Fibroblast of skin of right biceps (primary cell): ENCODE data around the gene BRSK2.
A peak's percentile ranks its signal among the peaks of the same experiment; 100 is the strongest.

Source experiments
- DNase-seq: peaks from one replicate; pipeline ENCODE4 v3.0.0-alpha.2; 2013

BRSK2 gene

DNA sequence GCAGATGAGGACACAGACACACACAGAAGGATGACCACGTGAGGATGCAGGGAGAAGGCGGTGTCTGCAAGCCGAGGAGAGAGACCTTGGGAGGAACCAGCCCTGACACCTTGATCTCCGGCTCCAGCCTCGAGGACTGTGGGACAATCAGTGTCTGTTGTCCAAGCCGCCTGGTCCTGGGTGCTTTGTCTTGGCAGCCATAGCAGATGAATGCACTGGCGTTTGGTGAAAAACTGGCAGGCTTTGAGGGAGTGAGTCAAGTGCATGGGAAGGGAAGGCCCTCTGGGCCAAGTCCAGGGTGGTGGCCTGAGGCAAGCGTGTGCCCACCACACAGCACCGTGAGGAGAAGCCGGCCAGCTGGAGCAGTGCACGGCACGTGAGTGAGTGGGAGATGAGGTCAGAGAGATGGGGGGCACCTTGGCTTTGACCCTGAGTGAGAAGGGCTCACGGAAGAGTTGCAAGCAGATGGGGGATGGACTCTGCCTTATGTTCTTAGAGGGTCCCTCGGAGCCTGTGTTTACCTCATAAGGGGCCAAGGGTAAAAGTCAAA, 12.4 kb upstream of the BRSK2 start:
- no peak for DNase-seq

DNA sequence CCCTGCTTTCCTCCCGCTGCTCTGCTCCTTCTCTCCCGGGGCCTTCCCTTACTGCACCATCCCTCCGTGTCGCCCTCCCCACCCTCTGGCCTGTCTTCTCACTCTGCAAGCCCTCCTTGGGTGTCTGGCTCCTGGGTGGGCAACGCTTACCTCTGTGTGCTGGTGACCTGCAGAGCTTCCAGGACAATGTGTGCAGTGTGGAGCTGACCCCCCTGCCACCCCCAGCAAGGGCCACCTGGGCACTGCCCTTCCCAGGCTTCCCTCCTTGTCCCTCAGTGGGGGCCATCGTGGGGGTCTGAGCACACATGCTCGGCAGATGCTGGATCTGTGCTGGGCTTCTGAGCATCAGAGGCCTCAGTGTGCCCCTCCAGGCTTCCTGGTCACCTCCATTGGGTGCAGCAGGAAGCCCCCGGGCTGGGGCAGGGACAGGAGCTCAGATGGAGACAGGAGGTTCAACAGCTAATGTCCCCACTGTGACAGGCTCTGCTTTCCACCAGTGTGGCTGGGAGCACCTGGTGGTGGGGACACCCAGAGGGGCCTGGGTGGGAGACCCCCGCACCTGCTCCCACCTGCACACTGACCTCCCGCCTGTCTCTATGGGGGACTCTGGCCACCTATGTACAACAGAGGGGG, 7.8 kb upstream of the BRSK2 start:
- DNase-seq: no peak

DNA sequence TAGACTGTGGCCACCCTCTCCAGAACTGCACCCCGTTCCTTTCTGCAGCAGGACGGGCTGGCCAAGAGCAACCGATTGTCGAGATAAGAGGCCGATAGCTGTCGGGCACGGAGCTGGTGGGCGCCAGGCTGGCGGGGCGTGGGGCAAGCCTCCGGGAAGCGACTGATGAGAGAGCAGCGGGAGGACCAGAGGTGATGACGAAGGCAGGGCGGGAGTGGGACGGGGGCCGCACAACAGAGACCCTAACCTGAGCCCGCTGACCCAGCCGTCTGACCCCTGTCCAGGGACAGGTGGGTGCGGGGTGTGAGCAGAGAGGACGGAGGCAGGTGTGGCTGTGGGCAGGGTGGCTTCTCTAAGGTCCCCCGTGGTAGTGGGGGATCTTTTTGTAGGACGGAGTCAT, 7.3 kb upstream of the BRSK2 start:
- DNase-seq: no peak

DNA sequence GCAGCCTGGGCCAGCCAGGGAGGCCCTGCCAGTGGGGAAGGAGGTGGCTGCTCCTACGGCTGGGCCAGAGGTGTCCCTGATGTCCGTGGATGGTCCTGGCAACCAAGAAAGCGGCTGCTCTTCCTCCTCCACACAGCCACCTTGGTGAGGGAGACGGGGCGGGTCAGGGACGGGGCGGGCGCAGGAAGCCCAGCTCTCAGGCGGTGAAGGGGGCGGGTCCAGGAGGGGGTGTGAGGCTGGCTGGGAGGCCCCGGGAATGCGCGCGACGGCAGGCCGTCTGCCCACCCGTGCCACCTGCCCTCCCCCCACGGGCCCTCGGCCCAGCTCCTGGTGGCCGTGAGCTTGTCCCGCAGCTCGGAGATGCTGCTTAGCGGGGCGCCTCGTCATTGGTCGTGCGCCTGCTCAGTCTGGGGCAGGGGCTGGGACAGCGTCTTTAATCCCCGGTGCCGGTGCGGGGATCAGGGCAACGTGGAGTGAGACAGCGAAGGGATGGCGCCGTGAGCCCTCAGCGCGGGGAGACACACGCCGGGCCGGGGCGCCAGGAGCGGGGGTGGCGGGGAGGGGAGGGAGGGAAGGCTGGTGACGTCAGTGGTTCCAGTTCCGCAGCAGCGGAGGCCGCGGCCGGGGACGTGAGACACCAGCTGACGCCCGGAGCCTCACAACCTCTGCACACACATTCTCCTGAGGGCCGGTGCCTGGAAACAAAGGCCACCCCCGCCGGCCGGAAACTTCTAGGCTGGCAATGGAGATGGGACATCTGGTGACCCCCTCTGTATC, 6.7 kb upstream of the BRSK2 start:
- DNase-seq: peak; percentile 60

DNA sequence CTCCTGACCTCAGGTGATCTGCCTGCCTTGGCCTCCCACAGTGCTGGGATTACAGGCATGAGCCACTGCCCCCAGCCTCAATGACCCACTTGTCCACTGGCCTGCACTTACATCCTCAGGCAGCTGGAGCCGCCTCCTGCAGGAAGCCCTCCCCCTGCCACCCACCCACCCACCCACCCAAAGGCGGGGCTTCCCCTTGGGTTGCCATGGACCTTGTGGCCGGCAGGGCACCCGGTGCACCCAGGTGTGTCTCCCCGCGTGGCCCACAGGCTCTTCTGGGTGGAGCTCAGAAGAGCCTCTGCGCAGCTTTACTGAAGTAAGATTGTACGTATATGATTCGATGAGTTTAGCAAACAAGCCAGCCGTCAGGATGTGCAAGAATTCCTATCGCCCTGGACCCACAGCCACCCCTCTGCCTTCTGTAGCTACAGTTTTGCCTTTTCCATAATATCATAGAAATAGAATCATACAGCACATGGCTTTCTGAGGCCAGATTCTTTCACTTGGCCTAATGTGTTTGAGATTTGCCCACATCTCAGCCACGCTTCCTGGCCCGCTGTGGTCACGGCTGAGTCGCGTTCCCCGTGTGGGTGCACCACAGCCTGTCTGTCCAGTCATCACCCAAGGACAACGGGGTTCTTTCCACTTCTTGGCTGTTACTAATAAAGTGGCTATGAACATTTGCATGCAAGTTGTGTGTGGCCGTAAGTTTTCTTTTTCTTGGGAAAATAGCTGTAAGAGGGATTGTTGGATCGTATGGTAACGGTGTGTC, 5.3 kb upstream of the BRSK2 start:
- peak; percentile 22 for DNase-seq

DNA sequence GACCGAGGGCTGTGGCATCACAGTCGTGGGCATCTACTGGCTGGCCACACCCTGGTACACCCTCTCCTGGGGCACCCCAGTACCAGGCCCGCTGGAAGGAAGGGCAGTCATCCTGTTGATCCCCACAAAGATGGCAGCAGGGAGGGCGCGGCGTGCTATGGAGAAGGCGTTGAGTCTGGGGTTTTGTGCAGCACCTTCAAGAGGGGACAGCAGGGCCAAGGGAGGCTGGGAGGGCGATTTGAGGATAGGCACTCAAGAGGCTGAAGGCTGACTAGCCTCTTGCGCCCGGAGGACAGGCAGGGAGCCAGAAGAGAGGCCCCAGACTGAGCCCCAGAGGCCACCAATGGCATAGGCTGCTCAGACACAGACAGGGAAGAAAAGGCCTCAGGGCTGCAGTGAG, 2.2 kb upstream of the BRSK2 start:
- DNase-seq: no peak

DNA sequence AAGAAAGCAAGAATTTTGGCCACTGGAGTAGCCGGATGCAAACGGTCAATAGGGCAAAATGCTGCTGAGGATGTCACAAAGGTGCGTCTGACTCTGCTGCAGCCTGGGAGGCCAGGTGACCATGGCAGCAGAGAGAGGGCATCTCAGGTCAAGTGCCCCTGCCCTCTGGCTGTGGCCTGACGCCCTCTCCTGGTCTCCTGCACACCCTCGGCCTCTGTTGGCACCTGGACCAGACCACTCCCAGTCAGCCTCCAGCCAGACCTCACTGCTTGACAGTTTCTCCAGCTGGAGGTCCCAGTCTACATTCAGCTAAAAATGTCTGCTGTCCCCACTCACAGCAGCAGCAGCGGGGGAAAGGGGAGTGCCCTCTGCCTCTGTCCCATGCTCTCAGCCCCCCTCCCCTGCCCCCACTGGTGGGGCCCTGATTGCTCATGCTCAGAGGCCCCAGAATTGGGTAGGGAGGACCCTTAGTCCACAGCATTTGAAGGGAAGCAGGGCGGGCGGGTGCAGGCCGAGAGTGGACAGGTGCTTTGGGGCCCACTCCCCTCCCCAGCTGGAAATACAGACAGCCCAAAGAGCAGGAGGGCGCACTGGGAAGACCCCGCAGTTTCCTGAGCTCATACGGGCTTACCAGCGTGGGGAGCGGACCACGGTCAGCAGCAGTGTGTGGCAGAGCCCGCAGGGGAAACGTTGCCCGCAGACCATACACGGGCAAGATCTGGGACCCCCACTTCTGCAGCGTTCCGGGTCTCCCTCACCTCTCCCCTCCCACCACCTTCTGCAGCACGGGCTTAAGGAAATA, 1.6 kb upstream of the BRSK2 start:
- DNase-seq: no peak

DNA sequence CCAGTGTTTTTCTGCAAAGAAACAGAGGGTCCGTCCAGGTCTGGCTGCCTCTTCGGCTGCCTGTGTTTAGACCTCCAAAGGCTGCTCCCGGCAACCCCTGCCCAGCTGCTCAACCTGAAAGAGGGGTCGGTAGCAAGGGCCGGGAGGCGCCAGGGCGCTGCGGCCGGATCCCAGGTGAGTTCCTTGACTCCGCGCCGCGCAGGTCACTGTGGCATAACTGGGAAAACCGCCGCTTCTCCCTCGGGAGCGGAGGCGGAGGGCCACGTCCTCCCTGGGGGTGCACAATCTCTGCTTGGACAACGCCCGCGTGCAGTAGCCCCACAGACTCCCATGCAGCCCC, 1.0 kb upstream of the BRSK2 start:
- DNase-seq: peak; percentile 16

DNA sequence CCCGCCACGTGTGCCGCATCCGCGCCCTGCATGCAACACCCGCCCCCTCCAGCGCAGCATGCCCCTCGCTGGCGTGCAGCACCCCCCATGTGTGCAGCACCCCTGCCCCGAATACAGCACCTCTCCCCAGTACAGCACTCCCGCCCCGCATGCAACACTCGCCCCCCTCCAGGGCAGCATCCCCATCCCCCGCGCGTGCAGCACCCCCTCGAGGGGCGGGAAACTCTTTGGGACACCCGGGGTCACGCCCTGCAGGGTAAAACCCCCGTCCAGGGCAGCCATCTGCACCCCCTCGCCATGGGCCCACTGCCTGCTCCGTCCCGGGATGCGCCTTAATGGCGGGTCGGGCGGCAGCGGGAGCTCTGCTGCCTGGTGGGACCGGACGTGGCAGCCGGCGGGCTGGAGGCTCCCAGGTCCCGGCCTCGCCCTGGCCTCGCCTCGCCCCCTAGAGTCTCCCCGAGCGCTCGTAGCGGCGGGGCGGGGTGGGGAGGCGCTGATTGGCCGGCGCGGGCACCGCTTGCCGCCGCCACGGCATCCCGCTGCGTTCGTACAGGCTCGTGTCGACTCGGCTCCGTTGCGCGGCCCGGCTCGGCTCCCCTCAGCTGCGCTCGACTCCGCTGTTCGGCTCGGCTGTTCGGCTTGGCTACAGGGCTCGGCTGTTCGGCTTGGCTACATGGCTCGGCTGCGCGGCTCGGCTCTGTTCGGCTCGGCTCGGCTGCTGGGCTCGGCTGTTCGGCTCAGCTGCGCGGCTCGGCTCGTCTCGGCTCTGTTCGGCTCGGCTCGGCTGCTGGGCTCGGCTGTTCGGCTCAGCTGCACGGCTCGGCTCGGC, 417 bp upstream of the BRSK2 start:
- peak; percentile 95 for DNase-seq

DNA sequence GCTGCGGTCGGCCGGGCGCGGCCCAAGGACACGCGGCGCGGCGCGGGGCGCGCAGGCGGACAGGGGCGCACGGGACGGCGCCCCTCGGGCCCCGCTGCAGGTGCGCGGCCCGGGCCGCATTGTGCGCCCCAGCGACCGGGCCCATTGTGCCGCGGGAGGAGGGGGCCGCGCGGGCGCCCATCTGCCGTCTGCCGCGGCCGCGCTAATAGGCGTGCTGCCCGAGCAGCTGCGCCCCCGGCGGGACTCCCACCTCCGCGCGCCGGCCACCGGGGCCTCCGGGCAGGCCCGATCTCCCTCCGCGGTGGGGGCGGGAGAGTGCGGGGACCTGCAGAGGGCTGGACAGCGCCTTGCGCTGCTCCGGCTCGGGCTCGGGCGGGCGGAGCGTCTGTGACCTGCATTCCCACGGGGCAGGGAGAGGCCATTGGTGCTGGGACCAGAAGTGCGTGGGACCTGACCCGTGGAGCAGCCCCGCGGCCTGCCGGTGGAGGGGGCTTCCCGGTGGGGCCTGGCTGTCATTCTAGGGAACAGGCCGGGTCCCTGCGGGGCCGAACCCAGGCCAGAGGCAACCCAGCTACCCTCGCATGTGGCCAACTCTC, 933 bp downstream of the BRSK2 start:
- DNase-seq: no peak

DNA sequence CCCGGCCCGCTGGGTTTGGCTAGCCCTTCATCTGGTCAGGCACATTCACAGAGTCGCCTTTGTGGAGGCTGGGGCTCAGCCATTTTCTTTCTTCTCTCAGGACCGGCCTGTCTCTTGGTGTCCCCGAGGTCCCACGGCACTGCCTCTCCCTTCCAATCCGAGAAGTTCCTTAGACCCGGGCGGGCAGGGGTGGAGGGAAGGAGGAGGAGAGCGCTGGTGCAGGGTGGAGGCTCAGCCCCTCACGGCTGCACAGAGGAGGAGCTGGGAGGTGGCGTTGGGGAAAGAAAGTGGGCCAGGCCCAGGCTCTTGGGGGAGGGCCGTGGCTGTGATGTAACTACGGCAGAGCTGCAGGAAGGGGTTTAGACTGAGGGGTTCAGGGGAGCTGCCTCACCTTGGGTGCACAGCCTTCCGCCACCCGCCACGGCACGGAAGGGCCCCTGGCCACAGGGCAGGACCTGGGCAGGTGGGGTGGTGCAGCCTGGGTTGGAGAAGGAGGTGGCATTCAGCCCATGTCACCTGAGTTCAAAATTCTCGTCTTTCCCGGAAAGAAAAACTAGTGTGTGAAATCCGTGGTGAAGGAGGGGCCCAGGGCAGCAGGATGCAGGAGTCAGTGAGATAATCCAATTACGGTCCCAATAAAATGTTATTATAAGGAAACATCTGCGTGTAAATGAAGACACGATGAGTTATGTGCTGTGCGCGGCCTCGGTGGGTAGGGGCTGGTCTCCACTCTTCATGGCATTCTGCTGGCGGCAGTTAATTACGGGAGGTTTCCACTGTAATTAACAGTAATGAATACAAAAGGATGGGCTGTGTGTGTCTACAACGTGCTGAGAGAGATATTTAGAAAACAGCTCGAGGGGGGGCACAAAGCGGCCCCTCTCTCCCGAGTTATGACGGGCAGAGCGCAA, 1.7 kb downstream of the BRSK2 start:
- DNase-seq: no peak

DNA sequence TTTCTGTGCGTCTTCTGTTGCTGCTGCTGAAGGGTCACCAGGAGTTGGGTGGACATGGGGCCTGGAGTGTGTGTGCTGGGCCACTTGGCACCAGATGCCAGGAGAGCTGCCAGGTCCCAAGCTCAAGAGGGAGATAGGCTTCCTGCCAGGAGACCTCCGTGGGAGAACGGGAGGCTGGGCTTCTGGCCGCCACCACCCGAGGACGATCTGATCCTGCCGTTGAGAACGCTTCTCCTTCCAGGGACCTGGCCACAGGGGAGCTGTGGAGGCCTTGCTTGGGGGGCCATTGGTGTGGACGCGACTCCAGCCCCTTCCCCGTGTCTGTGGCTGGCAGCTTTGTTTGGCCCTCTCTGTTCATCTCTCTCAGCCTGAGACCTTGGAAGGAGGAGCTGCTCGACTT, 2.4 kb downstream of the BRSK2 start:
- no peak for DNase-seq

DNA sequence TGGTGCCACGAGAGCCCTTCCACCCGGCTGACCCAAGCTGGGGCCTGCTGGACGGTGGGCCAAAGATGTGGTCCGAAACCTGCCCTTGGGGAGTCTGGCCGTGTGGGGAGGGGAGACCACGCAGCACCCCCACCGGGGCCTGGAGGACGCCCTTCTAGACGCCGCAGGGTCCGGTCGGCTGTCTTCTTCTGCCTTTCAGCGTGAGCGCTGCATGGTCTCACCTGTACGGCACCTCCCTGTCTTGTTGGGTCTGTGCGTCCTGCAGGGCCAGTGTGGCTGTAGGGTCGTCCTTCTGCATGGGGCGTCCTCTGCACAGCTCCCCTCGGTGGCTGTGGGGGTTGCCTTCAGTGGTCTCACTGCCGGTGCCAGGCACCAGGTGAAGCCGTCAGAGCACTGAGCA, 2.8 kb downstream of the BRSK2 start:
- DNase-seq: no peak

DNA sequence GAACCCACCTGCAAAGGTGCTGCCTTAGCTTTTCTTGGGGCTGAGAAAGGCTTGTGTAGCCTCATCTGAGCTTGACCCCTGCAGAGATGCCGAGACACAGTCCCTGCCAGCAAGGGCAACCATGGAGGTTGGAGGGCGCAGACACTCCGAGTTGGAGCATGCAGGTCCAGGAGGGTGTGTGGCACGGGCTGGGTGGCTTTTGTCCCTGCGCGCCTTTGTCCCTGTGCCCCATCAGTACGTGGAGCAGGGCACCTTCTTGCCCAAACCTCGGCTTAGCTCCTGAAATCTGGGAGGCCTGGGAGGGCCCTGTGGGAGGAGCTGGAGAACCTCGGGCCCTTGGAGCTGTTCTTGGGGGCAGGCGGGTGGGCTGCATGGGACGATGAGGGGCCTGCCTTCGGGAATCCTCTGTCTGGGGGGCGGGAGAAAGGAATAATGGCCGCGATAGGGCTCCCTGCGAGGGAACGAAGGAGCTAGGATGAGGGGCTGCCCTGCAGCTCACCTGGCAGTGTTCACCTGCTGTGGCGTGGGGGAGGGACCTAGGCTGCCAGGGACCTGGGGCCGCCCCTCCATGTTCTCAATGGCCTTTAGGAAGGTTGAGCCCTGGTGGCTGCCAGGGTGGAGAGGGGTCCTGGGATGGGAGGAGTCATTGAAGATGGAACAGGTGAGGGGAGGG, 3.4 kb downstream of the BRSK2 start:
- no peak for DNase-seq

DNA sequence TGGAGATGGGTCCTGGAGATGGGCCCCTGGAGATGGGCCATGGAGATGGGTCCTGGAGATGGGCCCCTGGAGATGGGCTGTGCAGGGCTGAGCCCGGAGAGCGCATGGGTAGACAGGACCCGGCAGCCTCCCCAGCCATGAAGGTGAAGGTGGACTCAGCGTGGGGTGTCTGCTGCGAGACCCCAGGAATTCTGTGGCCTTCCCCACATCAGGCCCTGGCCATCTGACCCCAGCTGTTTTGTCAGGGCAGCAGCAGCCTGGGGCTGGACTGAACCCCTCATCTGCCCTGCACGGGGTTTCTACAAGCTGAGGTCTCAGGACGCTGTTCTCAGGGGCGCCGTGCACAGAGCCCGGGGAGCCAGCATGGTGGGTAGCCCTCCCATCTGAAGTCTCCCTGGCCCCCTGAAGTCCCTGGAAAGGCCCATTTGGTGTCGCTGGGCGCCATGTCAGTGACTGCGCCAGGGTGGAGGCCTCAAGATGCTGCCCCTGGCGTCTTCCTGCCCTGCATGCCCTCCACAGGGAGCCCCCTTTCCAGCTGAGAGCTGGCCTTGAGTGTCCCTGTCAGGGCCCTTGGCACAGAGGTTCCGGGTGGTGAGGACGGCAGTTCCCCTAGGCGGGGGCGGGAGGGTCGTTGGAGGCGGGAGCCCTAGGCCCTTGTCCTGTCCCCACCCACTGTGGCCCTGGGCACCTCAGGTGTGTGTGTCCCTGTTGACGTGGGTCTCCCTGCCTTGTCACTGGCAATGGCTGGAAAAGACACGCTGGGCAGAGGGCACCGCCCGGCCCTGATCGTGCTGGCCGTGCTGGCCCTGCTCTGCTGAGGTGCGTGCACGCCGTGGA, 5.4 kb downstream of the BRSK2 start:
- no peak for DNase-seq

DNA sequence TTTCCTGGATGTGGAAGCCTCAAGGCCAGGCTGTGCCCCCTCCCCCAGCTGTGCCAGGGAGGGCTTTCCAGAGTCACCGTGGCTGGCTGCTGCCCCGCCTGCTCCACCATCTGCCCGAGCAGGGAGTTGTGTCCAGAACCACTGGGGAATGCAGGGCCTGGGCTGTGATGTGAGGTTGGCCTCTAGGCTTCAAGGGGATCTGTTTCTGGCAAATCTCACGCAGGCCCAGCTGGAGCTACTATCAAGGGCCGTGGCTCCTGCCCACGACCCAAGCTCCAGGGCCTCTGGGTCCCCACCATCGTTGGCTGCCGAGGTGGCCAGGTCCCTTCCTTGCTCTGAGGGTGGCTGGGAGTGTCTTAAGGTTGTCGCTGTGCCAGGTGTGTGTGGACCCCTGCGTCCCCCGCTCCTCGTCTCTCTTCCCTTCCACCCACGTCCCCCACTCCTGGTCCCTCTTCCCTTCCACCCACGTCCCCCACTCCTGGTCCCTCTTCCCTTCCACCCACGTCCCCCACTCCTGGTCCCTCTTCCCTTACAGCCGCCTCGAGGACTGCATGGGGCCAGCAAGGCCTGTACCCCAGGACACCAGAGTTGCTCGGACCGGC, 6.1 kb downstream of the BRSK2 start:
- no peak for DNase-seq

DNA sequence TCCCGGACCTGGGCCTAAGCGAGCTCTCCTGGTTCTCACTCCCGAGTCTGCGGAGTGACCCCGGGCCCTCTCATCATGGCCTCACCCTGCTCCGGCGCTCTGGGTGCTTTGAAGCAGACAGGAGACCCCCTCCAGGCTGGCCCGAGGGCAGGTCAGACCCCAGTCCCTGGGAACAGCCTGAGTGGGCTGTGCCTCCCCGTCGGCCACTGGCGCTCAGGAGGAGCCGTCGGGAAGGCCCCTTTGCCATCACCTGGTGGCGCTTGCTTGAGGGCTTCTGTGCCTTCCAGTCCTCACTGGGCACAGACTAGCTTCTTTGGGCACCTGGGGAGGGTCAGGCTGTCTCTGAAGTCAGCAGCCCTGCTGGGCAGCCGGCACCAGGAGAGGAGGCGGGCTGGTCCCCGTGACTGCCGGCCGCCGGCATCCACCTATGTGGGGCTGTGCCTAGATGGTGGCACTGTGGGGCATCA, 6.7 kb downstream of the BRSK2 start:
- no peak for DNase-seq

DNA sequence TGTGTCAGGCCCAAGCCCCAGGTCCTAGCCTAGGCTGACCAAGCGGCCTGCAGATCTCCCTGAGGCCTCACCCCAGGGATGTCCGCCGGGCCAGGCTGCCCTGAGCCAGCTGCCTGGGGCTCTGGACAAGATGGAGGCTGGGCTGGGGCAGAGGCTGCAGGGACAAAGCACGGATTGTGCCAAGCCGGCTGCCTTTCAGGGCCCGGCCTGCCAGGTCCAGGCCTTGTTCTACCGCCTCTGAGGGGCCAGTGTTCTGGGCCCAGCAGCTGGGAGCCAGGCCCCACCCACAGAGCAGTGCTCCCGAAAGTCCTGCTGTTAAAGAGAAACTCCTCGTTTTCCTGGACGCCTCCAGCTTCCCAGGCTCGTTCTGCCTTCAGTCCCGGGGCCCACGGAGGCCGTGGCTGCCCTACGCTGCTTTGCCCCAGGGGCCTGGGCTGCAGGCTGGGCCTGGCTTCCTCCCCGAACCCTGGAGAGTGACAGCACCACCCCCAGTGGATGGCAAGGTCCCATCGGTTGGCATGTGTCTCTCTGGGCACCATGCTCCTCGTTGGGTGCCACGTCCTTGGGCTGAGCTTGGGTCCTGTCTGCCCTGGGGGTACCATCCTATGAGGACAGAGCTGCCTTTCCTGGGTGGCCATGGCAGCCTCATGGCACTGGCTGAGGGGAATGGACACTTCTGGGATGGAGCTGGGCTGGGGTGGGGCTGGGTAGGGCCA, 7.6 kb downstream of the BRSK2 start:
- no peak for DNase-seq
